Measurements from ENCODE around the gene BLOC1S4.

Gene BLOC1S4

DNA sequence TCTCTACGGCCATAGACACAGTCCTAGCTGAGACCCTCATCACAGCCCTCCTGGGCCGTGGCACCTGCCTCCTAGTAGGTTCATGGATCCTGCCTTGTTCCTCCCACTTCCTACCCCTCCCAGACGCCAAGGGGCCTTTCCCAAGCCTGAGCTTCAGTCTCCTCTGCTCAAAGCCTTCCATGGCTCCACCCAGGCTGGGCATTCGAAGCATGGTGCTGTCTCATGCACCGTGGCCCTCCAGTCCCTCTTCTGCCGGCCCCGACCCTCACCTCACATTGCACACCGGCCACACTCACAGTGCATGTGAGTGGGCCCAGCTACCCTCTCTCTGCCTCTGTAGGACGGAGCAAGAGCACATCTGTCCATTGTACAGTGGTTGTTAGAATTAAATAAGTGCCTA is 44.9 kb downstream of the BLOC1S4 start:
- no peak overlapping the region for H3K4me3 ChIP-seq (ENCODE audit: low read depth, low read length)

DNA sequence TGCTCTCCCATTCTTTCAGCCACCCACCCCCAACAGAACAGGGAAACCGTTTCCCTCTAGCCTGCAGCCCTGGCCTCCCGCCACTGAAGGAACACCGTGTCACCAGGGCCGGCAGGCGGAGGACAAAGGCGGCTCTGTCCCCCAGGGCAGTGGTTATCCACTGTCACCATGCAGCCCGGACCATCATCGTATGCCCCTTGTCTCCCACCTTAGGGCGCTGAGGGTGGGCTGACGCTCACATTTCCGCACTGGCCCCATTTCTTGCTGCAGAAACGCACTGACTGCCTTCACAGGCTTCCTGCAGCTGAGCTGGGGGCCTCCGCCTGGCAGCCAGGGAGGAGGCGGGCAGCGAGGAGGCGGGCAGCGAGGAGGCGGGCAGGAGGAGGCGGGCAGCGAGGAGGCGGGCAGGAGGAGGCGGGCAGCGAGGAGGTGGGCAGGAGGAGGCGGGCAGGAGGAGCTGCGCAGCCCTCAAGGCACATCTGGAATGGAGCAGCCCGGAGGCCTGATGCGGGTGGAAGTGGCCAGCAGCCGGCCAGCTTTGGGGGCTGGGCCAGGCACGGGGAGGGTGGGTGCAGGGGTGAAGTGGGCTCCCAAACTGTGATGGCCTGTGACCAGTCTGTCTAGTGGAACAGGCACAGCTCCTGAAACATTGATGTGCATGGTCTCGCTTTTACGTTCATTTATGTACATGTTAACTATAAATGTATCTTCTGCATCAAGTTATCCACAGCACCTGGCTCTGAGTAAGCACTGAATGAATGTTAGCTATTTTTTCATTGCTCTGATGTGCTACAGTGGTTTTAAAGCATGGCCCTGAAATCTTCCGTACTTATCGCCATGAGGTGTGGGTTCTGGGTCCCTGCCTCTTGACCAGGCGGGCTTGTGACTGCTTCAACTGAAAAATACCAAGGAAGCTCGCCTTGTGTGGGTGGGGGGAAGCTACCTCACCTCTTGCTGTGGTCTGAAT is 46.0 kb downstream of the BLOC1S4 start:
- no peak overlapping the region for H3K4me3 ChIP-seq (ENCODE audit: low read depth, low read length)

DNA sequence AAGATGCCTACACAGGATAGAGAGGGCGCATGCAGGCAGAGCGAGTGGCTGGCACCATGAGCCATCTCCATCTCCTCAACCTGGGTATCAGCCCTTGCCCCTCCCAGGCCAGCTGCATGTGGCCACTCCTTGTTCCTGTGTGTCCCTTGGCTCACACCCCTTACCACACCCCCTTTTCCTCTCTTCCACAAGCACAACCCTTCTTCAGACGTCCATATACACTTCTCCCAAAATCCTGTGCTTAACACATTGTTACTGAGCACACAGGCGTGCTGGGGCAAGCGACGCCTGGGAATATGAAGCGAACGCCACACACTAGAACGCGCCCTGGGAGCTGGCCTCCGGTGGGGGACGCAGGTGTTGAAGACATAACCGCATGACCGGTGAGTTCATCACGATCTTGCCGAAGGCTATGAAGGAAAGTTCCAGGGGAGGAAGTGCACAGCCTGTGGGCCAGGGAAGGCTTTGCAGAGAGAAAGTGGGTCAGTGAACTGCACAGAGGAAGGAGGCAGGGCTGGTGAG is 47.4 kb downstream of the BLOC1S4 start:
- no peak overlapping the region for H3K4me3 ChIP-seq (ENCODE audit: low read depth, low read length)

DNA sequence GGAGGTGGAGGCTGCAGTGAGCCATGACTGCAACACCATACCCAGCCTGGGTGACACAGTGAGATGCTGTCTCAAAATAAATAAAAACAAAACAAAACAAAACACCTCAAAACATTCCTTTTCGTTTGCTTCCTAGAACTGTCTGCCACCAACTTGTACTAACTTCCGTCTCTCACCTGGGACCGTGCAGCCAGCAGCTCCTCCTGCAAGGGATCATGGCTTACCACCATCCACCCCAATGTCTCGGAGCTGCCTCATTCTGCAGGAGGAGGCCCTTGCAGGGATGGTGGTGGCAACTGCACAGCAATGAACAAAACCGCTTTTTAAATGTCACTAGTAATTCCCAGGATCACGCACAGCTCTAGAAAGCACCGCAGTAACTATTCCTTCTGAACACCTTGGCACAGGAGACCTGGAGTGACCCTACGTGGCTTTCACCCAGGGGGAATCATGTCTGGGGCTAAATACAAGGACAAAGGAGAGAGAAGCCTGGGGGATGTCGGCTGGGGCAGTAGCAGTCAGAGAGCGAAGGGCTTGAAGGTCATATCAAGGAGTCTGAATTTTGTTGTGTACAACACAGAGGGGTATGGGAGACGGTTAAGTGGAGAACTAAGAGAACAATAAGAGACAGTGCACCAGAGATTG is 49.1 kb downstream of the BLOC1S4 start:
- no peak overlapping the region for H3K4me3 ChIP-seq (ENCODE audit: low read depth, low read length)

DNA sequence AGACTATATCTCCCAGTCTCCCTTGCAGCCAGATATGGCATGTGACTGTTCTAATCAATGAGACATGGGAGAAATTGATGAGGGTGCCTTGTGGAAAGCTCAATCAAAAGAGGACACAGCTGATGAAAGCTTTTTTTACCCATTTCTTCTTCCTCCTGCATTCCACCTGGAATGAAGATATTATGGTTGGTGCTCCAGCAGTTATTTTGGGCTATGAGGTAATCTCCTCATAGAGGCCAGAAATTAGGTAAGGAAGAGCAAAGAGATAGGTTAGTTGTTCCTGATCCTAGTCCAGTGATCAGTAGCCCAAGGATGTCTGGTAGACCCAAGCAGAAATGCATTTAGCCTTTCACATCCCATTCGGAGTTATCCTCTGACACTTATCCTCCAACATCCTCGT is 49.7 kb downstream of the BLOC1S4 start:
- H3K4me3 ChIP-seq (ENCODE audit: low read depth, low read length), result no peak overlapping the region
